CD14-positive monocyte (primary cell): ENCODE measurements around the gene TRDN. TPM values are rescaled to one million over a fixed set of nuclear protein-coding genes. Genes with fewer than 3 reads are reported as not detected.

ENCODE experiments used
- DNase-seq, 3 donors: peaks; one replicate each; pipeline ENCODE4 v3.0.0-alpha.2; 2011 to 2022
- H2AFZ ChIP-seq: 2 replicates; pipeline ENCODE4 v1.6.0; 2012; ENCODE audit warnings: mild to moderate bottlenecking, low read depth, low read length, inconsistent platforms; ENCODE audit not compliant: insufficient read depth, poor library complexity, severe bottlenecking
- H3K27ac ChIP-seq, 2 donors: 1 replicate in 1 of 2; 2 replicates in 1 of 2; pipeline ENCODE4 v1.5.1; 2012 to 2013; ENCODE audit warnings: low read length in 2 of 2, control low read depth in 1 of 2, inconsistent platforms in 1 of 2, low read depth in 1 of 2, mild to moderate bottlenecking in 1 of 2
- H3K27me3 ChIP-seq, 2 donors: one replicate each; pipeline versions ENCODE4 v1.6.0 to v1.6.1; 2011 to 2013; ENCODE audit warnings: low read length in 2 of 2; ENCODE audit not compliant: control insufficient read depth in 2 of 2, insufficient read depth in 2 of 2
- H3K36me3 ChIP-seq, 2 donors: replicated peaks in 1 of 2; 1 replicate in 1 of 2; 2 replicates in 1 of 2; pipeline versions ENCODE4 v1.5.1 to v1.6.1; 2012 to 2013; ENCODE audit warnings: low read length in 2 of 2, control low read depth in 1 of 2, inconsistent platforms in 1 of 2, mild to moderate bottlenecking in 1 of 2; ENCODE audit not compliant: insufficient read depth in 2 of 2, control insufficient read depth in 1 of 2
- H3K4me1 ChIP-seq, 2 donors: 1 replicate in 1 of 2; 2 replicates in 1 of 2; pipeline versions ENCODE4 v1.5.1 to v1.6.1; 2012 to 2013; ENCODE audit warnings: low read length in 2 of 2, control low read depth in 1 of 2, inconsistent platforms in 1 of 2, mild to moderate bottlenecking in 1 of 2, moderate library complexity in 1 of 2; ENCODE audit not compliant: insufficient read depth in 2 of 2, control insufficient read depth in 1 of 2
- H3K4me2 ChIP-seq: replicated peaks from 2 replicates; pipeline ENCODE3; 2012; ENCODE audit warnings: low read length, moderate library complexity, mild to moderate bottlenecking; ENCODE audit not compliant: poor library complexity, severe bottlenecking; ENCODE audit errors: extremely low read depth
- H3K4me3 ChIP-seq, 3 experiments: fragments of 200-600 bp in 1 of 3; sonication (generic) in 1 of 3; replicated peaks in 1 of 3; 1 replicate in 2 of 3; 2 replicates in 1 of 3; pipeline ENCODE4 v1.5.1; 2011 to 2013; ENCODE audit warnings: low read length in 3 of 3, mild to moderate bottlenecking in 3 of 3, control low read depth in 2 of 3, low read depth in 2 of 3, inconsistent platforms in 1 of 3, moderate library complexity in 1 of 3
- H3K79me2 ChIP-seq: 2 replicates; pipeline ENCODE4 v1.6.0; 2012; ENCODE audit warnings: mild to moderate bottlenecking, control low read depth, inconsistent platforms, low read length, moderate library complexity; ENCODE audit not compliant: insufficient read depth
- H3K9ac ChIP-seq: 2 replicates; pipeline ENCODE4 v1.6.0; 2017; ENCODE audit warnings: low read length, mild to moderate bottlenecking; ENCODE audit not compliant: insufficient read depth, poor library complexity, severe bottlenecking
- H3K9me3 ChIP-seq, 2 donors: replicated peaks in 1 of 2; 1 replicate in 1 of 2; 2 replicates in 1 of 2; pipeline versions ENCODE4 v1.5.1 to v1.6.1; 2012 to 2013; ENCODE audit warnings: low read length in 2 of 2, control low read depth in 1 of 2; ENCODE audit not compliant: control insufficient read depth in 1 of 2, insufficient read depth in 1 of 2
- H4K20me1 ChIP-seq: 2 replicates; pipeline ENCODE4 v1.6.0; 2012; ENCODE audit warnings: mild to moderate bottlenecking, low read length, control low read depth, moderate library complexity; ENCODE audit not compliant: insufficient read depth
- H3K27ac Mint-ChIP-seq, 7 donors: one replicate each; pipeline ENCODE4 v1.8.0; 2020; ENCODE audit warnings: mild to moderate bottlenecking in 7 of 7, mixed read lengths in 7 of 7, moderate library complexity in 6 of 7, inconsistent platforms in 2 of 7
- H3K27me3 Mint-ChIP-seq, 3 donors: one replicate each; pipeline ENCODE4 v1.8.0; 2021 to 2022; ENCODE audit warnings: low read depth in 3 of 3, mild to moderate bottlenecking in 3 of 3, mixed read lengths in 3 of 3, moderate library complexity in 3 of 3, inconsistent platforms in 1 of 3
- H3K36me3 Mint-ChIP-seq, 2 donors: one replicate each; pipeline ENCODE4 v1.8.0; 2020; ENCODE audit warnings: mixed read lengths in 2 of 2, inconsistent platforms in 1 of 2, mild to moderate bottlenecking in 1 of 2
- H3K4me1 Mint-ChIP-seq: one replicate; pipeline ENCODE4 v1.8.0; 2020; ENCODE audit warnings: mild to moderate bottlenecking, mixed read lengths
- H3K4me3 Mint-ChIP-seq, 2 donors: one replicate each; pipeline ENCODE4 v1.8.0; 2020; ENCODE audit warnings: mild to moderate bottlenecking in 2 of 2, mixed read lengths in 2 of 2, moderate library complexity in 1 of 2
- H3K9me3 Mint-ChIP-seq, 7 donors: one replicate each; pipeline ENCODE4 v1.8.0; 2020 to 2022; ENCODE audit warnings: mixed read lengths in 7 of 7, mild to moderate bottlenecking in 6 of 7, moderate library complexity in 6 of 7, inconsistent platforms in 2 of 7
- CTCF ChIP-seq: fragments of 200-600 bp; IDR thresholded peaks from one replicate; pipeline ENCODE4 v1.8.0; 2022; ENCODE audit warnings: antibody characterized with exemption, mild to moderate bottlenecking
- WGBS: methylation state at CpG from one replicate; pipeline ENCODE4 v1.1.5; 2013; ENCODE audit warnings: missing lambda C conversion rate; ENCODE audit not compliant: insufficient coverage; 5-methylcytosine and 5-hydroxymethylcytosine counted together
- intact Hi-C, 2 donors: fragments of 100-400 bp; cut with micrococcal nuclease; formaldehyde crosslinking; loops; one replicate each; pipeline versions ENCODE4 v1.15.0 to v1.15.1; 2023
- polyA plus RNA-seq, 3 donors: library from polyadenylated mRNA; depleted of rRNA in 1 of 3; unstranded in 2 of 3; stranded (reverse) in 1 of 3; fragments of 300-500 nt in 2 of 3; fragments of >200 nt in 1 of 3; fragmentation: Illumina TruSeq in 2 of 3; gene quantifications; 1 replicate in 2 of 3; 2 replicates in 1 of 3; pipeline ENCODE4 v1.2.3, GENCODE V29; 2012 to 2021

Gene TRDN
- polyA plus RNA-seq, 3 donors = not detected

- intact Hi-C loops = no loop called here
- H3K4me1 Mint-ChIP-seq = no peaks in the 10 kb centered on the region
- Histone ChIP-seq H3K36me3 (no peaks in the 10 kb centered on the region), H3K79me2 (no peaks in the 10 kb centered on the region), H3K27me3 (no peaks in the 10 kb centered on the region), H3K4me3 (no peak overlapping the region), H3K4me1 (no peaks in the 10 kb centered on the region), H2AFZ (no peak overlapping the region), H3K9ac (no peak overlapping the region), H3K27ac (no peak overlapping the region), H3K9me3 (peaks cover 0 to 3% of the 10 kb centered on the region in 2 donors), H3K4me2 (no peak overlapping the region), H4K20me1 (no peaks in the 10 kb centered on the region)
- TF ChIP-seq CTCF = no peak
- H3K27me3 Mint-ChIP-seq = no peaks in the 10 kb centered on the region
- no peak overlapping the region for H3K4me3 Mint-ChIP-seq
- no peaks in the 10 kb centered on the region for H3K36me3 Mint-ChIP-seq
- H3K27ac Mint-ChIP-seq = no peak overlapping the region
- 100% methylated on average over 1 of the region's 2 CpGs for WGBS
- peaks cover 0 to 5% (median 1%) of the 10 kb centered on the region in 7 donors for H3K9me3 Mint-ChIP-seq
- no peak for DNase-seq
These were observed 272.8 kb downstream of the TRDN start for GRCh38 chr6:123363912-123364311.

DNA sequence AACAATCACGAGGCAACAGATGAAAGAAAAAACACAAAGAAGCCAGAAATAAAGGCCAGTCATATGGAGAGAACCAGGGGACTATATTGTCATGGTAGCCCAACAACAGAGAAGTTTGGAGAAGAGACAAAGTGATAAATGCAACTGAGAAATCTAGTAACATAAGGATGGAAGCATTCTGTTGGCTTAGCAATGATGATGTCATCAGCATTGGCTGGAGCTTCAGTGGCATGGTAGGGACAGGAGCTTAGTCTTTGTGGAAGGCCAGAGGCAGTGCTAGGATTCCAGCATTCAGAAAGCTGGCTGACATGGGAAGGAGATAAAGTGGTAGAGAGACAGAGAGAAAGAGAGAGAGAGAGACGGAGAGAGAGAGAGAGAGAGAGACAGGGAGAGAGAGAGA is 276.4 kb downstream of the TRDN start:
- Mint-ChIP-seq H3K9me3 (peaks cover 0 to 8% (median 3%) of the 10 kb centered on the region in 7 donors), H3K4me1 (no peaks in the 10 kb centered on the region), H3K4me3 (no peak overlapping the region), H3K27me3 (no peaks in the 10 kb centered on the region), H3K27ac (no peak overlapping the region), H3K36me3 (no peaks in the 10 kb centered on the region)
- no peak overlapping the region for H3K4me3 ChIP-seq
- H3K27ac ChIP-seq = no peak overlapping the region
- TF ChIP-seq CTCF = no peak
- H2AFZ ChIP-seq = no peak overlapping the region
- no peaks in the 10 kb centered on the region for H3K79me2 ChIP-seq
- peaks cover 0 to 6% of the 10 kb centered on the region in 2 donors for H3K9me3 ChIP-seq
- WGBS = 73% methylated on average over 2 of the region's 2 CpGs
- intact Hi-C loops = no loop called here
- DNase-seq = no peak
- H3K36me3 ChIP-seq = no peaks in the 10 kb centered on the region
- no peak overlapping the region for H3K4me2 ChIP-seq
- no peaks in the 10 kb centered on the region for H3K27me3 ChIP-seq
- no peak overlapping the region for H3K9ac ChIP-seq
- no peaks in the 10 kb centered on the region for H4K20me1 ChIP-seq
- H3K4me1 ChIP-seq = no peaks in the 10 kb centered on the region
